OCI-LY3 (cell line): Measurements from ENCODE around the gene EEF1AKMT2.
A peak's percentile ranks its signal among the peaks of the same experiment; 100 is the strongest.

ENCODE experiments used
- H2AFZ ChIP-seq: fragments of 200-600, 300-600 bp; shearing (Covaris generic); 2 replicates; pipeline ENCODE4 v1.6.0; 2014; ENCODE audit warnings: antibody characterized with exemption, low read depth, low read length
- H3K27ac ChIP-seq: fragments of 200-600, 300-600 bp; sonication (generic); 2 replicates; pipeline ENCODE4 v1.5.1; 2014; ENCODE audit warnings: mild to moderate bottlenecking, low read length, moderate library complexity, mixed read lengths
- H3K27me3 ChIP-seq: fragments of 200-600, 300-600 bp; sonication (generic); 2 replicates; pipeline ENCODE4 v1.6.1; 2014; ENCODE audit warnings: low read depth, low read length, mixed read lengths
- H3K36me3 ChIP-seq: fragments of 200-600, 300-600 bp; sonication (generic); replicated peaks from 2 replicates; pipeline ENCODE3; 2014; ENCODE audit warnings: low read depth, low read length, mixed read lengths
- H3K4me1 ChIP-seq: fragments of 300-600, 200-600 bp; sonication (generic); 2 replicates; pipeline ENCODE4 v1.6.1; 2014; ENCODE audit warnings: low read length, mixed read lengths
- H3K4me2 ChIP-seq: fragments of 200-600, 300-600 bp; sonication (generic); 2 replicates; pipeline ENCODE4 v1.6.1; 2014; ENCODE audit warnings: low read length, mixed read lengths
- H3K4me3 ChIP-seq: fragments of 300-600, 200-600 bp; sonication (generic); 2 replicates; pipeline ENCODE4 v1.5.1; 2014; ENCODE audit warnings: antibody characterized with exemption, mild to moderate bottlenecking, low read length, moderate library complexity
- H3K79me2 ChIP-seq: fragments of 300-600, 200-600 bp; shearing (Covaris generic); 2 replicates; pipeline ENCODE4 v1.6.1; 2014; ENCODE audit warnings: mild to moderate bottlenecking, low read length, mixed read lengths
- H3K9ac ChIP-seq: fragments of 300-600, 200-600 bp; shearing (Covaris generic); 2 replicates; pipeline ENCODE4 v1.6.0; 2014; ENCODE audit warnings: mild to moderate bottlenecking, low read length, moderate library complexity
- H3K9me3 ChIP-seq: fragments of 200-600, 300-600 bp; shearing (Covaris generic); 2 replicates; pipeline ENCODE4 v1.6.1; 2014; ENCODE audit warnings: low read length, mixed read lengths; ENCODE audit not compliant: insufficient read depth
- H4K20me1 ChIP-seq: fragments of 200-600, 300-600 bp; sonication (generic); 2 replicates; pipeline ENCODE4 v1.6.1; 2016; ENCODE audit warnings: low read length, mixed read lengths; ENCODE audit not compliant: insufficient read depth
- CTCF ChIP-seq: fragments of 200-600, 300-600 bp; sonication (generic); IDR thresholded peaks from 2 replicates; pipeline ENCODE4 v1.5.1; 2014; ENCODE audit warnings: antibody characterized with exemption, low read length, low read depth
- EZH2phosphoT487 ChIP-seq: fragments of 200-600 bp; shearing (Covaris generic); IDR thresholded peaks from 2 replicates; pipeline ENCODE4 v1.6.1; 2018; ENCODE audit warnings: antibody characterized with exemption, mixed run types, low read depth

EEF1AKMT2 gene

DNA sequence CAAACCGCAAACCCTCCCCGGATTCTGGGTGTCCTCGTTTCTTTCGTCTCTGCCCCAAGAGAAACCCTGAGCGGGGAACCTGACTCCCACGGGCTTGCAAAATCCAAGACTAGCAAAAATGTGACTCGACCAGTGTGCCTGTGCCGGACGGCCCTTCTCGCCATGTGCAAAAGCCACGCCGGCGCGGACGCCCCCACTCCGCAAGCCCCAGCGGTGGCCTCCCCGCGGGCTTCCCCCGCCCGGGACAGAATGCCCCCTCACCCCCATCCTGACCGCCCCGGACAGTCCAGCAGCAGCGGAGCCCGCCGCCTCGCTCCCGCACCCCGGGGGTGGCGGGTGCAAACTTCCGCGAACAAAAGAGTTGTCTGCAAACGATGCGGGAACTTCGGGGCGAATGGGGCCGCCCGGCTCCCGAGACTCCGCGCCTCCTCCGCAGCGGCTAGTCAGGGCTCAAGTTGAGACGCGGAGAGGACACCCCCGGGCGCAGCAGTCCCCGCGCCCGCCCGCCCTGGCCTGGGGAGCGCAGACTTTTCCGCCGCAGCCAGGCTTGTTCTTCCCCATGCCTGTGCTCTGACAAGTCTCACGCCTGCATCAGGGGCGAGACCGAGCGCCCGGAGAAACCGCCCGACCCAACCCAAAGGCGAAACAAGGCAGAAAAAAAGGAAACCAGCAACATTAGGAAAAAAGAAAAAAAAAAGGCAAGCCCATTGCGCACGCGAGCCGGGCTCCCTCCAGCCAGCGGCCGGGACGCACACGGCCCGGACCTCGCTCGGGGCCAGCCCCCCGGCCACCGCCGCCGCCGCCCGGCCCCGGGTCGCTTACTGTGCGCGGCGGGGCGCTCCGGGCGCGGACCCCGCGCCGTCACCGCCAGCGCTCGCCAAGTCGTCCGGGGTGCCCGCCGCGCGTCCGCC lies 48.2 kb downstream of the EEF1AKMT2 start:
- TF ChIP-seq CTCF (no peak), EZH2phosphoT487 (no peak)
- Histone ChIP-seq H3K4me1 (peaks cover 38% of the 10 kb centered on the region), H2AFZ (no peak overlapping the region; the same call in 1 of the 2 replicates), H4K20me1 (no peaks in the 10 kb centered on the region), H3K27me3 (no peaks in the 10 kb centered on the region), H3K36me3 (peaks cover 7% of the 10 kb centered on the region), H3K4me2 (peak overlapping the region; percentile 98), H3K9ac (peak overlapping the region; percentile 98), H3K4me3 (peak overlapping the region; percentile 99), H3K9me3 (no peaks in the 10 kb centered on the region), H3K27ac (peak overlapping the region; percentile 97), H3K79me2 (peaks cover 46% of the 10 kb centered on the region)

- Histone ChIP-seq H3K79me2 (peaks cover 54% of the 10 kb centered on the region), H3K27ac (peak overlapping the region; percentile 97)
These were observed 49.1 kb downstream of the EEF1AKMT2 start for GRCh38 chr10:124742413-124743190.

GRCh38 chr10:124741922-124742412 lies 49.7 kb downstream of the EEF1AKMT2 start:
- no peaks in the 10 kb centered on the region for H3K9me3 ChIP-seq
- peaks cover 61% of the 10 kb centered on the region for H3K79me2 ChIP-seq
- peak overlapping the region; percentile 98 for H3K4me2 ChIP-seq
- H4K20me1 ChIP-seq: peaks cover 11% of the 10 kb centered on the region; the same call in 1 of the 2 replicates
- H3K4me3 ChIP-seq: peak overlapping the region; percentile 99
- H3K36me3 ChIP-seq: peaks cover 3% of the 10 kb centered on the region
- peak overlapping the region; percentile 97 for H3K27ac ChIP-seq
- H2AFZ ChIP-seq: no peak overlapping the region
- no peaks in the 10 kb centered on the region for H3K27me3 ChIP-seq
- no peak for TF ChIP-seq EZH2phosphoT487
- TF ChIP-seq CTCF: no peak
- peak overlapping the region; percentile 98 for H3K9ac ChIP-seq
- H3K4me1 ChIP-seq: peaks cover 52% of the 10 kb centered on the region

More at GRCh38 chr10:124742413-124743190, 49.1 kb downstream of the EEF1AKMT2 start:
- H4K20me1 ChIP-seq: peaks cover 4% of the 10 kb centered on the region; the same call in 1 of the 2 replicates
- peaks cover 3% of the 10 kb centered on the region for H3K36me3 ChIP-seq
- peak overlapping the region; percentile 98 for H3K9ac ChIP-seq
- H3K4me2 ChIP-seq: peak overlapping the region; percentile 98
- H3K4me3 ChIP-seq: peak overlapping the region; percentile 99
- H3K27me3 ChIP-seq: no peaks in the 10 kb centered on the region
- peaks cover 46% of the 10 kb centered on the region for H3K4me1 ChIP-seq
- no peak overlapping the region for H2AFZ ChIP-seq
- no peaks in the 10 kb centered on the region for H3K9me3 ChIP-seq
- TF ChIP-seq EZH2phosphoT487: no peak
- no peak for TF ChIP-seq CTCF
